MCF 10A (cell line): Measurements from ENCODE around the gene DESI2. TPM values are rescaled to one million over a fixed set of nuclear protein-coding genes. Genes with fewer than 3 reads are reported as not detected.
"Not testable (repeated sequence)": the region's sequence is repeated elsewhere in the genome, so short reads cannot be mapped to it uniquely, and the experiment has no call there.

Source experiments
- BruUV-seq: library from RNA; stranded (reverse); fragments of 400-500 nt; replicated peaks from 2 replicates; lab custom pipeline; 2021; lab: Mats Ljungman, UMichigan
- CTCF ChIA-PET: fragments of 300-600 bp; sonication (Branson Sonifier 250); formaldehyde crosslinking; extraction: SDS; loops from one replicate; lab custom pipeline; 2021; ENCODE audit warnings: antibody characterized with exemption, inconsistent platforms; lab: Yijun Ruan, JAX
- POLR2A ChIA-PET: fragments of 300-600, 350-650 bp; sonication (Branson Sonifier 250); formaldehyde crosslinking; extraction: SDS; loops from one replicate; lab custom pipeline; 2020; ENCODE audit warnings: antibody characterized with exemption, inconsistent platforms; lab: Yijun Ruan, JAX
- DNase-seq: peaks from one replicate; pipeline ENCODE4 v3.0.0-alpha.2; 2018; ENCODE audit not compliant: unreplicated experiment
- H3K27ac Mint-ChIP-seq: one replicate; pipeline ENCODE4 v1.8.0; 2022; ENCODE audit warnings: mild to moderate bottlenecking, low read depth, mixed read lengths; ENCODE audit not compliant: unreplicated experiment
- H3K27me3 Mint-ChIP-seq: one replicate; pipeline ENCODE4 v1.8.0; 2022; ENCODE audit warnings: mixed read lengths; ENCODE audit not compliant: insufficient read depth, unreplicated experiment
- H3K36me3 Mint-ChIP-seq: one replicate; pipeline ENCODE4 v1.8.0; 2022; ENCODE audit warnings: mild to moderate bottlenecking, moderate library complexity, mixed read lengths; ENCODE audit not compliant: insufficient read depth, unreplicated experiment
- H3K4me1 Mint-ChIP-seq: one replicate; pipeline ENCODE4 v1.8.0; 2022; ENCODE audit warnings: mixed read lengths; ENCODE audit not compliant: insufficient read depth, unreplicated experiment
- H3K4me3 Mint-ChIP-seq: one replicate; pipeline ENCODE4 v1.8.0; 2022; ENCODE audit warnings: mild to moderate bottlenecking, moderate library complexity, mixed read lengths; ENCODE audit not compliant: unreplicated experiment
- H3K9me3 Mint-ChIP-seq: one replicate; pipeline ENCODE4 v1.8.0; 2022; ENCODE audit warnings: mixed read lengths; ENCODE audit not compliant: unreplicated experiment
- intact Hi-C: fragments of 100-400 bp; cut with micrococcal nuclease; formaldehyde crosslinking; loops from 2 replicates; pipeline ENCODE4 v1.14.1; 2022
- total RNA-seq: library from RNA; stranded (reverse); gene quantifications from 2 replicates; pipeline ENCODE4 v1.2.3, GENCODE V29; 2022
- TF ChIP-seq, protein P1 (sequence below): fragments of 200-600 bp; IDR thresholded peaks from one replicate; pipeline ENCODE4 v1.8.0; 2022; ENCODE audit warnings: antibody characterized with exemption, mild to moderate bottlenecking; ENCODE audit not compliant: unreplicated experiment

The DESI2 gene
- total RNA-seq, 1 experiment from 2014 or later, result 101 TPM

DNA sequence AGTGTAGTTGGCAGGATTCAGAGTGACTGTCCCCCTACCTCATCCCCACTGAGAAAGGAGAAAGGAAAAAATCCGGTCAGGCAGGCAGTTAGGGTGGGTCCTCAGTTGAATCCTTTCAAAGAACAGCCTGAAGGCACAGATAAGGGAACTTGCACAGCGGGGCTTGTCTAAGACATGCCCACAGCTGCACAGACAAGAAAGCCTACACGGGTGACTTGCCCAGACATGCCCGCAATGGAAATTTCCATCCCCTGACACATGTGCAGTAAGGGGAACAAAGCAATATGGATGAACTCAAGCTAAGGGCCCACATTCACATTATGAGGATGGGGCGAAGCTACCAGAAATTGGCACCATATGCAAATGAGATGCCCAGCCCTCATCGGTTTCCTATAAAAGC, 82.5 kb downstream of the DESI2 start:
- Mint-ChIP-seq H3K27me3 (no peaks in the 10 kb centered on the region), H3K4me3 (no peak overlapping the region), H3K27ac (peak overlapping the region; percentile 92), H3K36me3 (no peaks in the 10 kb centered on the region), H3K4me1 (peaks cover 23% of the 10 kb centered on the region), H3K9me3 (peaks cover 6% of the 10 kb centered on the region)
- TF ChIP-seq, protein P1, sequence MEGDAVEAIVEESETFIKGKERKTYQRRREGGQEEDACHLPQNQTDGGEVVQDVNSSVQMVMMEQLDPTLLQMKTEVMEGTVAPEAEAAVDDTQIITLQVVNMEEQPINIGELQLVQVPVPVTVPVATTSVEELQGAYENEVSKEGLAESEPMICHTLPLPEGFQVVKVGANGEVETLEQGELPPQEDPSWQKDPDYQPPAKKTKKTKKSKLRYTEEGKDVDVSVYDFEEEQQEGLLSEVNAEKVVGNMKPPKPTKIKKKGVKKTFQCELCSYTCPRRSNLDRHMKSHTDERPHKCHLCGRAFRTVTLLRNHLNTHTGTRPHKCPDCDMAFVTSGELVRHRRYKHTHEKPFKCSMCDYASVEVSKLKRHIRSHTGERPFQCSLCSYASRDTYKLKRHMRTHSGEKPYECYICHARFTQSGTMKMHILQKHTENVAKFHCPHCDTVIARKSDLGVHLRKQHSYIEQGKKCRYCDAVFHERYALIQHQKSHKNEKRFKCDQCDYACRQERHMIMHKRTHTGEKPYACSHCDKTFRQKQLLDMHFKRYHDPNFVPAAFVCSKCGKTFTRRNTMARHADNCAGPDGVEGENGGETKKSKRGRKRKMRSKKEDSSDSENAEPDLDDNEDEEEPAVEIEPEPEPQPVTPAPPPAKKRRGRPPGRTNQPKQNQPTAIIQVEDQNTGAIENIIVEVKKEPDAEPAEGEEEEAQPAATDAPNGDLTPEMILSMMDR, result no peak
- ChIA-PET CTCF (interaction anchor here (0.6 to 3.6 kb wide), 5 partner anchors 51 to 1888 kb away, joined by 3 to 21 read pairs (median 4); no protein-coding TSS in a partner anchor), POLR2A (interaction anchor here (0.8 to 2.2 kb wide), 6 partner anchors 12 to 100 kb away, joined by 3 to 12 read pairs (median 4); partner anchors contain the start of gene COX20)
- intact Hi-C loops, result no loop called here
- DNase-seq, result peak; percentile 66
- BruUV-seq, result no TSS peak

GRCh38 chr1:244735876-244736561, 83.1 kb downstream of the DESI2 start:
- Mint-ChIP-seq H3K4me1 (peaks cover 23% of the 10 kb centered on the region), H3K4me3 (no peak overlapping the region), H3K9me3 (peaks cover 6% of the 10 kb centered on the region), H3K36me3 (no peaks in the 10 kb centered on the region), H3K27me3 (no peaks in the 10 kb centered on the region), H3K27ac (peak overlapping the region; percentile 92)
- intact Hi-C loops, result no loop called here
- no peak for DNase-seq
- POLR2A ChIA-PET, result interaction anchor here (1.1 to 2.2 kb wide), 6 partner anchors 21 to 99 kb away, joined by 3 to 12 read pairs (median 4); partner anchors contain the start of gene COX20
- CTCF ChIA-PET, result interaction anchor here (0.6 to 3.6 kb wide), 4 partner anchors 50 to 1889 kb away, joined by 3 to 21 read pairs (median 4); no protein-coding TSS in a partner anchor
- TF ChIP-seq, protein P1, result no peak
- TSS peak; percentile 27 for BruUV-seq

- POLR2A ChIA-PET, result interaction anchor here (0.7 to 2.4 kb wide), 15 partner anchors 10 to 304 kb away, joined by 3 to 29 read pairs (median 5); partner anchors contain the start of genes COX20 and DESI2
- BruUV-seq, result not testable (repeated sequence)
Observed at GRCh38 chr1:244739140-244739539, 86.2 kb downstream of the DESI2 start.

GRCh38 chr1:244740027-244740617, 87.2 kb downstream of the DESI2 start:
- BruUV-seq, H3K36me3 Mint-ChIP-seq, H3K27me3 Mint-ChIP-seq, H3K9me3 Mint-ChIP-seq: not testable (repeated sequence)
- Mint-ChIP-seq H3K27ac (peak overlapping the region; percentile 75), H3K4me1 (peaks cover 22% of the 10 kb centered on the region), H3K4me3 (peak overlapping the region; percentile 2)
- intact Hi-C loops, result loop anchor here (2.0 kb wide), 1 partner anchor 87 kb away; the partner anchor contains the start of gene DESI2
- ChIA-PET POLR2A (interaction anchor here (0.6 to 2.4 kb wide), 24 partner anchors 11 to 549 kb away, joined by 3 to 29 read pairs (median 4); partner anchors contain the start of genes COX20 and DESI2), CTCF (interaction anchor here (0.7 to 2.8 kb wide), 12 partner anchors 8 to 140 kb away, joined by 3 to 20 read pairs (median 4); no protein-coding TSS in a partner anchor)
- DNase-seq, result peak; percentile 87

More at GRCh38 chr1:244739140-244739539, 86.2 kb downstream of the DESI2 start:
- intact Hi-C loops, H3K27me3 Mint-ChIP-seq, DNase-seq, H3K9me3 Mint-ChIP-seq, H3K4me3 Mint-ChIP-seq, H3K36me3 Mint-ChIP-seq: not testable (repeated sequence)
- H3K4me1 Mint-ChIP-seq, result peaks cover 23% of the 10 kb centered on the region
- CTCF ChIA-PET, result interaction anchor here (0.6 to 2.8 kb wide), 10 partner anchors 37 to 1473 kb away, joined by 3 to 20 read pairs (median 3); no protein-coding TSS in a partner anchor
- peak overlapping the region; percentile 75 for H3K27ac Mint-ChIP-seq
